Keratinocyte (primary cell): ENCODE data around the gene BRF1. TPM values are rescaled to one million over a fixed set of nuclear protein-coding genes. Genes with fewer than 3 reads are reported as not detected.

ENCODE experiments used
- DNase-seq: peaks from one replicate; pipeline ENCODE4 v3.0.0-alpha.2; 2011; ENCODE audit warnings: low read depth, missing footprints, low spot score
- FAIRE-seq: peaks from 2 replicates; lab custom pipeline; 2011; peaks lifted over from hg19 to GRCh38; lab: Jason Lieb, UNC
- H2AFZ ChIP-seq: 2 replicates; pipeline ENCODE4 v1.6.0; 2012; ENCODE audit warnings: low read length, control low read depth, inconsistent platforms; ENCODE audit not compliant: control insufficient read depth
- H3K27ac ChIP-seq: 2 replicates; pipeline ENCODE4 v1.5.1; 2011; ENCODE audit warnings: low read length; ENCODE audit not compliant: control insufficient read depth, insufficient read depth
- H3K27me3 ChIP-seq: 3 replicates; pipeline ENCODE4 v1.6.0; 2011; ENCODE audit warnings: low read length; ENCODE audit not compliant: control insufficient read depth, insufficient read depth; ENCODE audit errors: extremely low read depth
- H3K36me3 ChIP-seq, 2 experiments: 2 replicates in 1 of 2; 3 replicates in 1 of 2; pipeline ENCODE4 v1.5.1; 2011; ENCODE audit warnings: low read length in 2 of 2, mild to moderate bottlenecking in 1 of 2; ENCODE audit not compliant: control insufficient read depth in 2 of 2, insufficient read depth in 2 of 2; ENCODE audit errors: extremely low read depth in 1 of 2
- H3K4me1 ChIP-seq: 3 replicates; pipeline ENCODE4 v1.5.1; 2011; ENCODE audit warnings: low read length; ENCODE audit not compliant: control insufficient read depth, insufficient read depth; ENCODE audit errors: extremely low read depth
- H3K4me2 ChIP-seq: 3 replicates; pipeline ENCODE4 v1.6.0; 2011; ENCODE audit warnings: low read depth, low read length; ENCODE audit not compliant: control insufficient read depth, insufficient read depth; ENCODE audit errors: extremely low read depth
- H3K4me3 ChIP-seq, 3 experiments: fragments of 200-600 bp in 1 of 3; sonication (generic) in 1 of 3; 2 replicates in 2 of 3; 3 replicates in 1 of 3; pipeline ENCODE4 v1.5.1; 2011 to 2016; ENCODE audit warnings: low read length in 3 of 3, mild to moderate bottlenecking in 3 of 3, control low read depth in 2 of 3, inconsistent platforms in 1 of 3, low read depth in 1 of 3, mixed read lengths in 1 of 3, mixed run types in 1 of 3, moderate library complexity in 1 of 3; ENCODE audit not compliant: control insufficient read depth in 2 of 3, insufficient read depth in 2 of 3; ENCODE audit errors: extremely low read depth in 1 of 3
- H3K79me2 ChIP-seq: 2 replicates; pipeline ENCODE4 v1.6.0; 2012; ENCODE audit warnings: low read length; ENCODE audit not compliant: control insufficient read depth, insufficient read depth
- H3K9ac ChIP-seq: 3 replicates; pipeline ENCODE4 v1.6.0; 2011; ENCODE audit warnings: low read length; ENCODE audit not compliant: control insufficient read depth, insufficient read depth; ENCODE audit errors: extremely low read depth
- H3K9me1 ChIP-seq: 3 replicates; pipeline ENCODE4 v1.6.0; 2011; ENCODE audit warnings: low read length; ENCODE audit not compliant: control insufficient read depth, insufficient read depth; ENCODE audit errors: extremely low read depth
- H3K9me3 ChIP-seq: 2 replicates; pipeline ENCODE4 v1.5.1; 2012; ENCODE audit warnings: low read depth, low read length; ENCODE audit not compliant: control insufficient read depth
- H4K20me1 ChIP-seq: 3 replicates; pipeline ENCODE4 v1.6.0; 2011; ENCODE audit warnings: low read length; ENCODE audit not compliant: control insufficient read depth, insufficient read depth; ENCODE audit errors: extremely low read depth
- EZH2 ChIP-seq: IDR thresholded peaks from one replicate; pipeline ENCODE4 v1.6.1; 2012; ENCODE audit warnings: inconsistent platforms, mild to moderate bottlenecking, low read length, moderate library complexity
- dilution Hi-C: fragments of 300-500 bp; cut with MboI; formaldehyde crosslinking; loops from one replicate; pipeline ENCODE4 v1.7.0; 2020; ENCODE audit warnings: low sequenced_read_pairs; ENCODE audit not compliant: extremely low pct_ligation_motif_present
- polyA plus RNA-seq, 5 experiments: library from polyadenylated mRNA; depleted of rRNA in 3 of 5; stranded (reverse) in 3 of 5; stranded (forward) in 1 of 5; unstranded in 1 of 5; fragments of >200 nt; gene quantifications; 1 replicate in 1 of 5; 2 replicates in 3 of 5; 3 replicates in 1 of 5; pipeline versions ENCODE4 v1.2.1 to v1.2.3, GENCODE V29; 2011 to 2012; ENCODE audit warnings: missing spikeins in 2 of 5, low read depth in 1 of 5, low replicate concordance in 1 of 5
- TF ChIP-seq, protein P1 (sequence below), 3 experiments: IDR thresholded peaks in 1 of 3; conservative IDR thresholded peaks in 1 of 3; optimal IDR thresholded peaks in 1 of 3; 2 replicates in 2 of 3; 3 replicates in 1 of 3; pipeline versions ENCODE3 to v1.5.1; 2011; ENCODE audit warnings: low read length in 3 of 3, mild to moderate bottlenecking in 3 of 3, moderate library complexity in 2 of 3, control low read depth in 1 of 3, inconsistent platforms in 1 of 3; ENCODE audit not compliant: insufficient read depth in 2 of 3; ENCODE audit errors: extremely low read depth in 1 of 3

The BRF1 gene
- polyA plus RNA-seq, 1 donor (not counting 4 experiments of a cell fraction or from before 2014, with no cell fraction given): 6.5 TPM

DNA sequence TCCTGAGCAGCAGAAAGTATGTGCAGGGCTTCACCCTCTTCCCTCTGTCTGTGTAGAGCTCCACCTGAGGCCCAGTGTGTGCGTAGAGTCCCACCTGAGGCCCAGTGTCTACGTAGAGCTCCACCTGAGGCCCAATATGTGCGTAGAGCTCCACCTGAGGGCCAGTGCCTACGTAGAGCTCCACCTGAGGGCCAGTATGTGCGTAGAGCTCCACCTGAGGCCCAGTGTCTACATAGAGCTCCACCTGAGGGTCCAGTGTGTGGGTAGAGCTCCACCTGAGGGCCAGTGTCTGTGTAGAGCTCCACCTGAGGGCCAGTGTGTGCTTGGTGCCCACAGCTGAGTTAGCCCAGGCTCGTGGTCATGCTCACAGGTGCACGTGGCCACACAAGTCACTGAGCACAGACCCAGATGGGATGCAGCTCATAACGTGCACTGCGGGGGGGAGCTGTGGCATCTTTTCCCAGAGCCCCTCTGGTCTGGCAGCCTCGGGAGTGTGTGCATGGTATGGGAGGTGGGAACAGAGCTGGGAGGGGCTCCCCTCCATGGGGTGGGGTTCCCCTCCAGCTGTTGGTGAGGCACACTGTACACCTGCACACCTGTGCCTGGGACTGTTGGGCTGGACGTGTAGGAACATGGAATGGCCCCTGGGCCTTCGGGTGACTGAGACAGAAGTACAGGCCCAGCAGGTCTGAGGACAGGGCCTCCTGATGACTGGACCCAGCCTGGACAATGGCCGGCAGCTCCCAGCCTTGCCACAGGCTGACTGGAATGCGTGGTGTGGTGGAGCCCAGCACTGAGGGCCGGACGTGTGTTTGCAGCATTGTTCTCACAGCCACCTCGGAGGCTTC, 33.8 kb upstream of the BRF1 start:
- H3K4me1 ChIP-seq: no peaks in the 10 kb centered on the region
- no peaks in the 10 kb centered on the region for H3K36me3 ChIP-seq
- FAIRE-seq (no peak), DNase-seq (no peak)
- H3K4me3 ChIP-seq: no peak overlapping the region
- no peak overlapping the region for H3K4me2 ChIP-seq
- peaks cover 4% of the 10 kb centered on the region for H4K20me1 ChIP-seq
- no peak overlapping the region for H2AFZ ChIP-seq
- H3K27me3 ChIP-seq: no peaks in the 10 kb centered on the region
- H3K79me2 ChIP-seq: peaks cover 17% of the 10 kb centered on the region
- no peak overlapping the region for H3K9ac ChIP-seq
- H3K9me3 ChIP-seq: no peaks in the 10 kb centered on the region
- TF ChIP-seq, protein P1, sequence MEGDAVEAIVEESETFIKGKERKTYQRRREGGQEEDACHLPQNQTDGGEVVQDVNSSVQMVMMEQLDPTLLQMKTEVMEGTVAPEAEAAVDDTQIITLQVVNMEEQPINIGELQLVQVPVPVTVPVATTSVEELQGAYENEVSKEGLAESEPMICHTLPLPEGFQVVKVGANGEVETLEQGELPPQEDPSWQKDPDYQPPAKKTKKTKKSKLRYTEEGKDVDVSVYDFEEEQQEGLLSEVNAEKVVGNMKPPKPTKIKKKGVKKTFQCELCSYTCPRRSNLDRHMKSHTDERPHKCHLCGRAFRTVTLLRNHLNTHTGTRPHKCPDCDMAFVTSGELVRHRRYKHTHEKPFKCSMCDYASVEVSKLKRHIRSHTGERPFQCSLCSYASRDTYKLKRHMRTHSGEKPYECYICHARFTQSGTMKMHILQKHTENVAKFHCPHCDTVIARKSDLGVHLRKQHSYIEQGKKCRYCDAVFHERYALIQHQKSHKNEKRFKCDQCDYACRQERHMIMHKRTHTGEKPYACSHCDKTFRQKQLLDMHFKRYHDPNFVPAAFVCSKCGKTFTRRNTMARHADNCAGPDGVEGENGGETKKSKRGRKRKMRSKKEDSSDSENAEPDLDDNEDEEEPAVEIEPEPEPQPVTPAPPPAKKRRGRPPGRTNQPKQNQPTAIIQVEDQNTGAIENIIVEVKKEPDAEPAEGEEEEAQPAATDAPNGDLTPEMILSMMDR (optimal IDR thresholded peaks at IDR 0.05 in 1 of 3, IDR thresholded peaks at IDR 0.05 in 1 of 3, conservative IDR thresholded peaks at IDR 0.05 in 1 of 3; ENCODE audit: extremely low read depth in 1 of 3, insufficient read depth in 2 of 3, low read length in 3 of 3): no peak
- TF ChIP-seq EZH2: no peak
- H3K9me1 ChIP-seq: no peaks in the 10 kb centered on the region
- no peak overlapping the region for H3K27ac ChIP-seq
- dilution Hi-C loops: no loop called here

DNA sequence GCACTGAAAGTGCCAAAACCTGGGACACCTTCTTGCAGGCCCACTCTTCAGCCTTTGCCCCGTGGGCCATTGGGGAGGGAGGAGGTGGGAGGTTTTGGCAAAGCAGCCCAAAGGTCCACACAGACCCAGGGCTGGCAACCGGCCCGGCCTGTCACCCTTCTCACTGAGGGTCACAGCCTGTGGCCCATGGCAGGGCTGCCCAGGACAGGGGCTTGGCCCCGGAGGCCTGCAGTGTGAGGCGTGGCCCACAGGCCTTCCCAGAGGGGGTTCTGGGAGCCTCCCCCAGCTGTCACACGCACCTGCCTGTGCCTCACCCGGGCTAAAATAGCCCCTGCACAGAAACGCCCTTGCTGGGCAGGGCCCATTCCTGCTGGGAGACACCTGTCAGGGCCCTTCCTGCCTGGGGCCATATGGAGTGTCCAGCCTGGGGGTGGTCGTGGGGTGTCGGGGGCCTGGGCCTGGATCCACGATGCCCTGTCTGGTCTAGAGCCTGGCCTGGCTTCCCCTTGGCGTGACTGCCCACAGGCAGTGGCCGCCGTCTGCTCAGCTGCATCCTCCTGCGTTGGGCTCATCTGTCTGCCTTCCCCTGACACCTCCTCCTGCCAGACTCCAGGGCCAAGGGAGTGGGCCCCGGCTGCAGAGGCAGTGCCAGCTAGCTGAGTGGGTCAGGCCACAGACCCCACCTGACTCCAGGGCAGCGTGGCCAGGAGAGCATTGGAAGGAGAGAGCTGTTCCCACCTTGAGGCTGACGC, 33.0 kb upstream of the BRF1 start:
- dilution Hi-C loops: no loop called here

More for the DNA sequence above, 33.0 kb upstream of the BRF1 start:
- Histone ChIP-seq H4K20me1 (peaks cover 7% of the 10 kb centered on the region), H2AFZ (no peak overlapping the region), H3K4me3 (no peak overlapping the region), H3K9me3 (no peaks in the 10 kb centered on the region), H3K4me1 (no peaks in the 10 kb centered on the region), H3K79me2 (peaks cover 17% of the 10 kb centered on the region), H3K9me1 (no peaks in the 10 kb centered on the region), H3K4me2 (no peak overlapping the region), H3K27me3 (no peaks in the 10 kb centered on the region), H3K36me3 (no peaks in the 10 kb centered on the region), H3K9ac (no peak overlapping the region), H3K27ac (no peak overlapping the region)
- TF ChIP-seq, protein P1 (optimal IDR thresholded peaks at IDR 0.05 in 1 of 3, IDR thresholded peaks at IDR 0.05 in 1 of 3, conservative IDR thresholded peaks at IDR 0.05 in 1 of 3; ENCODE audit: extremely low read depth in 1 of 3, insufficient read depth in 2 of 3, low read length in 3 of 3): no peak
- no peak for TF ChIP-seq EZH2
- FAIRE-seq (no peak), DNase-seq (no peak)
